ELF-1 (cell line): ENCODE results near the gene RPRD1A.
"Not testable (repeated sequence)": the region's sequence is repeated elsewhere in the genome, so short reads cannot be mapped to it uniquely, and the experiment has no call there.

ENCODE experiments used
- DNase-seq: peaks from one replicate; pipeline ENCODE4 v3.0.0-alpha.2; 2016; ENCODE audit warnings: low read depth, low spot score

The RPRD1A gene, protein sequence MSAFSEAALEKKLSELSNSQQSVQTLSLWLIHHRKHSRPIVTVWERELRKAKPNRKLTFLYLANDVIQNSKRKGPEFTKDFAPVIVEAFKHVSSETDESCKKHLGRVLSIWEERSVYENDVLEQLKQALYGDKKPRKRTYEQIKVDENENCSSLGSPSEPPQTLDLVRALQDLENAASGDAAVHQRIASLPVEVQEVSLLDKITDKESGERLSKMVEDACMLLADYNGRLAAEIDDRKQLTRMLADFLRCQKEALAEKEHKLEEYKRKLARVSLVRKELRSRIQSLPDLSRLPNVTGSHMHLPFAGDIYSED

GRCh38 chr18:36067055-36067957 lies at the start of gene RPRD1A:
RPRD1A (minus strand) TSS chr18:36067559; CDS start chr18:36067404, 155 bp downstream.
- DNase-seq: peak; percentile 97

DNA sequence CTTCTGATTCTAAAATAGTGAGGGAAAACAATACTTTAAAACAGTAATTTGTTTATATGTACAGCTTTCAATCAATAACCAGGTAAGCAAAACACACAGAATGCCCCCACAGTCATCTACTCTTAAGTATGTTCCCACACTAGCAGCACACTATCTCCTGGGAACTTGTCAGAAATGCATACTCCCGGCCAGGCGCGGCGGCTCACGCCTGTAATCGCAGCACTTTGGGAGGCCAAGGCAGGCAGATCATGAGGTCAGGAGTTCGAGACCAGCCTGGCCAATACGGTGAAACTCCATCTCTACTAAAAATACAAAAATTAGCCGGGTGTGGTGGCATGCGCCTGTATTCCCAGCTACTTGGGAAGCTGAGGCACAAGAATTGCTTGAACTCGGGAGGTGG lies 49.4 kb upstream of the RPRD1A start:
- not testable (repeated sequence) for DNase-seq

- DNase-seq: no peak
Measured at GRCh38 chr18:36114738-36115137, 47.4 kb upstream of the RPRD1A start.

DNA sequence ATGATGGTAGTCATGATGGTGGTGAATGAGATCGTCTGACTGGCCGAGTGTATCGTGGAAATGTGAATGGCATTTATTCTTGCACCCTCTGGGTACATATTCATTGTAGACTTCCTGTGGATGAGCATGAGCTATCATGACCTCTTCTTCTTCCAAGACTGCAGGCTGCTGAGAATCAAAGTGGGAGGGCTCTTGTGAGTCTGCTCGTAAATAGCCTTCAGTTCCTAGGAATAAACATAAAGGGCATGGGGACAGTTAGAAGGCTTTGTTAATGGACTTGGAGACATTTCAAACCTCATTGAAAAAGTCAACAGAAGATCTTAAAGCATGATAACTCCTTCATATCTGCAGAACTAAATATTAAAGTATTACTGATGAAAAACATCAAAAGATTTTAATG lies 46.9 kb upstream of the RPRD1A start:
- DNase-seq: no peak

DNA sequence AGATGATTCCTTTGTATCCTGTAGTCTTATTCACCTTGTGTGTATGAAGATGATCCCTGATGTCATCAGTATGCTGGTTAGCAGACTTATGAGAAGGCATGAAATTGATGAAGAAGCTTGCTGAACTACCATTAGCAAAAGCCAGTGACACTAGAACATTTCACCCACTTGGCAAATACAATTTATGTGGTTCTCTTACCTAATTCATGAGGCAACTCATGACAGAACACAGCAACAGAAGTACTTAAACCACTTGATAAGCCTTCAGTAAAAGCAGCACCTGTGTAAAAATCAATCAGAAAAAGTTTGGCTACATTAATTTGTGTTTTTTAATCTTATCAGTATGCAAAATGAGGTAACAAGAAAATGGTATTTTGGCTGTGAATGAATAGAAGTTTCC lies 44.9 kb upstream of the RPRD1A start:
- no peak for DNase-seq

- no peak for DNase-seq
Measured at GRCh38 chr18:36109737-36110136, 42.4 kb upstream of the RPRD1A start.

- DNase-seq: no peak
Measured at GRCh38 chr18:36108601-36109000, 41.2 kb upstream of the RPRD1A start.

GRCh38 chr18:36108196-36108595 lies 40.8 kb upstream of the RPRD1A start:
- no peak for DNase-seq

DNA sequence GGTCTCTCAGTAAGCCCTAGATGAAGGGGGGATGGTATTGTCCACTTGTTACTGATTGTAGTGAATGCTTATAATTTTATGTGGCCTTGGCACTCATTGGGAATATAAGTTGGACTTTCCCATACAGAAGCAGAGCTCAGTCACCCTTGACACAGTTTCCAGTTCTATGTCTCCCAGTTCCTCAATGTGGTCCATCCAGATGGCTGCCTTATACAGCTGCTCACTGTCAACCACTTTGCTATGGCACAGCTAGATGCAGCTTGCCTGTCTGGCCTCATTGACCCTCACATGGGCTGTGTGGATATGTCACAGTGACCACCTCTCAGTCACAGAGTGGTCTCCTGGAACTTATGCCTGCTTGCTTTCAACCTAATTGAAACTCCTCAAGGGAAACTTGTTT lies 40.1 kb upstream of the RPRD1A start:
- DNase-seq: no peak

- DNase-seq: no peak
Measured at GRCh38 chr18:36104749-36105148, 37.4 kb upstream of the RPRD1A start.

GRCh38 chr18:36101943-36102342 lies 34.6 kb upstream of the RPRD1A start:
- no peak for DNase-seq

DNA sequence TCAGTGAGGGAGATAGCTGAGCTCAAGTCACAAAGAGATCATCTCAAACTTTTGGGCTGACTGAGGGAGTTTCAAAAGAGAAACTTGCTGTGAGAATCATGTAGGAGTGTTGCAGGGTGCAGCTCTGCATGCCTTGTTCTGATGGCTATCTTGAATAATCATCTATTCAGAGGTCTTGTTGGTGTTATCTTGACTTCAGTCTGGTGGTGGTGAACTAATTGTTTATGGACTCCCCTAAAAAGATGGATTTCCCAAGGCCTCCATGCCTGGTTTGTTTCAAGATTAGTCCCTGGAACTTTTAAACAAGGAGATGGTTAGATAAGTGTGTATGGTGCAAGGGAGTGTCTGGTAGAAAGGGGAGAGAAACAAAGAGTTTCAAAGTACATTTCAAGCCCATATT lies 32.0 kb upstream of the RPRD1A start:
- DNase-seq: peak; percentile 26

DNA sequence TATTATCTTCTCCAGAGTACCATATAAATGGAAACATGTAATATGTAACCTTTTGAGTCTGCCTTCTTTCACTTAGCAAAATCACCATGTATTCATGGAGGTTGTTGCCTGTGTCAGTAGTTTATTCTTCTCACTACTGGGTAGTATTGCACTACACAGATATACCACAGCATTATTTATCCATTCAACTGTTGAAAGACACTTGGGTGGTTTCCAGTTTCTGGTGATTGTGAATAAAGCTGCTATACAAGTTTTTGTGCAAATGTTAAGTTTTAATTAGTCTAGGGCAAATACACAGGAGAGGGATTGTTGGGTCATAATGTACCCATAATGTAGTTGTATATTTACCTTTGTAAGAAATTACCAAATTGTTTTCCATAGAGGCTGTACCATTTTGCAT lies 29.6 kb upstream of the RPRD1A start:
- DNase-seq: no peak

DNA sequence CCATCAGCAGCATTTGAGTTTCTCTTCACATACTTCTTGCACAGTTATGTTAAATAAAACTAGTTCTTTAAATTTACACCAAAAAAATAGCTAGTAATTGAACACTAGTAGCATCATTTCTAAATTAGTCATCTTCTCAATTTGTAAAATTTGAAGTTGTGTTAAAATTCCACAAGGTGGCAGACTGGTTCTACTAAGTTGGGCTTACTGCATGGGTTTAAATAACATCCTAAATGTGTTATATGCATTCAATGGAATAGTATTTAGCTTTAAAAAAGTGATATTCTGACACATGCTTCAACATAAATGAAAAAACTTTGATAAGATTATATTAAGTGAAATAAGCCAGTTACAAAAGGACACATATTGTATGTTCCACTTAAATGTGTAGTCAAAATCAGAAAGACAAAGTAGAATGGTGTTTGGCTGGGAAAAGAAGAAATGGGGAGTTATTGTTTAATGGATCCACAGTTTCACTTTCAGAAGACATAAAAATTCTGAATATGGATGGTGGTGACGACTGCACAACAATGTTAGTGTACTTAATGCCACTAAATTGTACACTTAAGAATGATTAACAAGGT lies 28.7 kb upstream of the RPRD1A start:
- DNase-seq: no peak

- peak; percentile 64 for DNase-seq
Measured at GRCh38 chr18:36094431-36094830, 27.1 kb upstream of the RPRD1A start.

- DNase-seq: not testable (repeated sequence)
Measured at GRCh38 chr18:36092116-36092515, 24.8 kb upstream of the RPRD1A start.

DNA sequence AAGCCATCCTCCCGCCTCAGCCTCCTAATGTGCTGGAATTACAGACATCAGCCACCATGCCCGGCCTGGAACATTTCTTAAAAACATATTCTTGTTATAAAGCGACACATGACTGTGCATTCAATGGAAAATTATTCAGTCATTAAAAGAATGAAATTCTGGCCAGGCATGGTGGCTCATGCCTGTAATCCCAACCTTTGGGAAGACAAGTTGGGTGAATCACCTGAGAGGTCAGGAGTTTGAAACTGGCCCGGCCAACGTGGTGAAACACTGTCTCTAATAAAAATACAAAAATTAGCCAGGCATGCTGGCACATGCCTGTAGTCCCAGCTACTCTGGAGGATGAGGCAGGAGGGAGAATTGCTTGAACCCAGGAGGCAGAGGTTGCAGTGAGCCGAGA lies 21.6 kb upstream of the RPRD1A start:
- no peak for DNase-seq

DNA sequence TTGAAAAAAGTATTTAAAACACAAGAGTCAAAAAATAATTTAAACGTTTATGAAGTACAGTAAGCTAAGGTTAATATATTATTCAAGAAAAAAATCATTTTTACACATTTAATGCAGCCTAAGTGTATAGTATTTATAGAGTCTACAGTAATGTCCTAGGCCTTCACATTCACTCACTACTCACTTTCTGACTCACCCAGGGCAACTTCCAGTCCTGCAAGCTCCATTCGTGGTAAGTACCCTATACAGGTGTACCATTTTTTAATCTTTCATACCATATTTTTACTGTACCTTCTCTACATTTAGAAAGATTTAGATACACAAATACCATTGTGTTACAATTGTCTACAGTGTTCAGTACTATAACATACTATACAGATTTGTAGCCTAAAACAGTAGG lies 20.9 kb upstream of the RPRD1A start:
- no peak for DNase-seq

GRCh38 chr18:36086186-36086585 lies 18.8 kb upstream of the RPRD1A start:
- no peak for DNase-seq

DNA sequence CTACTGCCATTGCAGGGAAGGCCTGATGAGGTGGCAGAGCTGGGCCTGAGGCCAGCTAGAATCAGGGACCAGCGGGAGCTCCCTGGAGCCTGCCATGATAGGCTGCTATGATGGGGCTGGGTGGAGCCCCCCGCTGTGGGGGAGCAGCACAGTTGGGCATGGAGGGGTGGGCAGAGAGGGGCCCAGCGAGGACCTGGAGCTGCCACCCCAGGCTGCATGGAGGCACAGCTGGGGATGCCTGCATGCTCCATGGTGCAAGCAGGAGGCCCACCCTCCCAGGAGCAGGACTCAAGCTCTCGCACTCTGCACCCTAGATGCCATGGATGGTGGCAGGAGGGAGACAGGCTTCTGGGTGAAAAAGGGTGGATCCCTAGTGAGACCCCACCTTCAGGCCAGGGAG lies 17.8 kb upstream of the RPRD1A start:
- DNase-seq: no peak

DNA sequence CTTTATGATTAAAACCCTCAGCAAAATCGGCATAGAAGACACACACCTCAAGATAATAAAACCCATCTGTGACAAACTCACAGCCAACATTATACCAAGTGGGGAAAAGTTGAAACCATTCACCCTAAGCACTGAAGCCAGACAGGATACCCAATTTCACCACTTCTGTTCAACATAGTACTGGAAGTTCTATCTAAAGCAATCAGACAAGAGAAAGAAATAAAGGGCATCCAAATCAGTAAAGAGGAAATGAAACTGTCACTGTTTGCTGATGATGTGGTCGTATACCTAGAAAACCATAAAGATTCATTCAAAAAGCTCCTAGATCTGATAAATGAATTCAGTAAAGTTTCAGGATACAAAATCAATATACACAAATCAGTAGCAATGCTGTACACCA lies 16.4 kb upstream of the RPRD1A start:
- no peak for DNase-seq

DNA sequence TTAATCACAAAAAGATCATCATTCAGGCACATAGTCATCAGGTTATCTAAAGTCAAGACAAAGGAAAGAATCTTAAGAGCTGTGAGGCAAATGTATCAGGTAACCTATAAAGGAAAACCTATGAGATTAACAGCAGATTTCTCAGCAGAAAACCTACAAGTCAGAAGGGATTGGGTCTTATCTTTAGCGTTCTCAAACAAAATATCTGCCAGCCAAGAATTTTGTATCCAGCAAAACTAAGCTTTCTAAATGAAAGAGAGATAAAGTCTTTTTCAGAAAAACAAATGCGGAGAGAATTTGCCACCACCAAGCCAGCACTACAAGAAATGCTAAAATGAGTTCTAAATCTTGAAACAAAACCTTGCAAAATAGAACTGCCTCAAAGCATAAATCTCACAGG lies 13.8 kb upstream of the RPRD1A start:
- not testable (repeated sequence) for DNase-seq
